Endothelial cell of umbilical vein (primary cell): Measurements from ENCODE around the gene HSPG2. TPM values are rescaled to one million over a fixed set of nuclear protein-coding genes. Genes with fewer than 3 reads are reported as not detected.

Experiments
- BruUV-seq: library from RNA; stranded (reverse); fragments of 400-500 nt; replicated peaks from 2 replicates; lab custom pipeline; 2021; lab: Mats Ljungman, UMichigan
- CTCF ChIA-PET: fragments of 300-600, 350-600 bp; sonication (Branson Sonifier 250); formaldehyde crosslinking; loops from one replicate; lab custom pipeline; 2021; ENCODE audit warnings: antibody characterized with exemption, inconsistent platforms; lab: Charles Lee
- POLR2A ChIA-PET: fragments of 300-600, 350-600 bp; sonication (Branson Sonifier 250); formaldehyde crosslinking; loops from one replicate; lab custom pipeline; 2021; ENCODE audit warnings: antibody characterized with exemption, inconsistent platforms; lab: Charles Lee
- DNase-seq: peaks from one replicate; pipeline ENCODE4 v3.0.0-alpha.2; 2011; ENCODE audit warnings: low read depth, low spot score
- FAIRE-seq: peaks from 2 replicates; lab custom pipeline; 2011; peaks lifted over from hg19 to GRCh38; lab: Jason Lieb, UNC
- H2AFZ ChIP-seq: 2 replicates; pipeline ENCODE4 v1.6.0; 2012; ENCODE audit warnings: low read depth, low read length, control low read depth, inconsistent platforms
- H3K27ac ChIP-seq: 2 replicates; pipeline ENCODE4 v1.5.1; 2011; ENCODE audit warnings: low read depth, mild to moderate bottlenecking, control low read depth, low read length, moderate library complexity; ENCODE audit not compliant: insufficient read depth
- H3K27me3 ChIP-seq, 2 experiments: 2 replicates each; pipeline versions ENCODE4 v1.6.0 to v1.6.1; 2011; ENCODE audit warnings: low read length in 2 of 2, mixed read lengths in 1 of 2; ENCODE audit not compliant: control insufficient read depth in 2 of 2, insufficient read depth in 2 of 2
- H3K36me3 ChIP-seq, 2 experiments: 2 replicates in 1 of 2; 3 replicates in 1 of 2; pipeline ENCODE4 v1.5.1; 2011; ENCODE audit warnings: low read length in 2 of 2, mild to moderate bottlenecking in 1 of 2, moderate library complexity in 1 of 2; ENCODE audit not compliant: control insufficient read depth in 2 of 2, insufficient read depth in 2 of 2; ENCODE audit errors: extremely low read depth in 1 of 2
- H3K4me1 ChIP-seq: 3 replicates; pipeline ENCODE4 v1.5.1; 2011; ENCODE audit warnings: mild to moderate bottlenecking, low read length; ENCODE audit not compliant: control insufficient read depth, insufficient read depth; ENCODE audit errors: extremely low read depth
- H3K4me2 ChIP-seq: 2 replicates; pipeline ENCODE4 v1.6.1; 2011; ENCODE audit warnings: low read length, control low read depth, mixed read lengths; ENCODE audit not compliant: insufficient read depth
- H3K4me3 ChIP-seq, 3 experiments: fragments of 200-600 bp in 1 of 3; sonication (generic), shearing (Covaris generic) in 1 of 3; replicated peaks in 1 of 3; 2 replicates each; pipeline ENCODE4 v1.5.1; 2011 to 2016; ENCODE audit warnings: control low read depth in 3 of 3, low read length in 3 of 3, mild to moderate bottlenecking in 2 of 3, inconsistent platforms in 1 of 3, low read depth in 1 of 3, moderate library complexity in 1 of 3; ENCODE audit not compliant: insufficient read depth in 1 of 3
- H3K79me2 ChIP-seq: 2 replicates; pipeline ENCODE4 v1.6.0; 2012; ENCODE audit warnings: low read length, inconsistent platforms; ENCODE audit not compliant: control insufficient read depth, insufficient read depth
- H3K9ac ChIP-seq: replicated peaks from 2 replicates; pipeline ENCODE3; 2011; ENCODE audit warnings: low read length, control low read depth; ENCODE audit not compliant: insufficient read depth; ENCODE audit errors: extremely low read depth
- H3K9me1 ChIP-seq: replicated peaks from 3 replicates; pipeline ENCODE4 v1.6.0; 2011; ENCODE audit warnings: mild to moderate bottlenecking, low read length; ENCODE audit not compliant: control insufficient read depth, insufficient read depth; ENCODE audit errors: extremely low read depth
- H3K9me3 ChIP-seq: replicated peaks from 2 replicates; pipeline ENCODE4 v1.5.1; 2012; ENCODE audit warnings: low read length, inconsistent platforms; ENCODE audit not compliant: control insufficient read depth, insufficient read depth
- H4K20me1 ChIP-seq: replicated peaks from 2 replicates; pipeline ENCODE3; 2011; ENCODE audit warnings: mild to moderate bottlenecking, low read length; ENCODE audit not compliant: control insufficient read depth, insufficient read depth; ENCODE audit errors: extremely low read depth
- EZH2 ChIP-seq: IDR thresholded peaks from 2 replicates; pipeline ENCODE4 v1.6.1; 2012; ENCODE audit warnings: borderline replicate concordance, low read depth, mild to moderate bottlenecking, moderate library complexity, low read length, inconsistent platforms; ENCODE audit not compliant: severe bottlenecking
- FOS ChIP-seq: IDR thresholded peaks from 2 replicates; pipeline ENCODE4 v1.6.1; 2011; ENCODE audit warnings: mild to moderate bottlenecking, low read length, moderate library complexity, borderline replicate concordance; ENCODE audit not compliant: insufficient read depth
- GATA2 ChIP-seq: IDR thresholded peaks from 2 replicates; pipeline ENCODE4 v1.7.0; 2011; ENCODE audit warnings: low read depth, mild to moderate bottlenecking, moderate library complexity, mixed read lengths, low read length; ENCODE audit not compliant: insufficient read length, insufficient read depth
- JUN ChIP-seq: IDR thresholded peaks from 2 replicates; pipeline ENCODE4 v1.6.1; 2011; ENCODE audit warnings: borderline replicate concordance, low read depth; ENCODE audit not compliant: insufficient read length, insufficient read depth
- MYC ChIP-seq: IDR thresholded peaks from one replicate; pipeline ENCODE4 v1.6.1; 2011; ENCODE audit warnings: mild to moderate bottlenecking, low read depth, low read length
- POLR2A ChIP-seq: IDR thresholded peaks from 2 replicates; pipeline ENCODE4 v1.6.1; 2012; ENCODE audit warnings: low read depth, mild to moderate bottlenecking, control low read depth, low read length
- POLR2AphosphoS5 ChIP-seq: IDR thresholded peaks from 2 replicates; pipeline ENCODE4 v1.6.1; 2012; ENCODE audit warnings: low read depth, mild to moderate bottlenecking, control low read depth, low read length, moderate library complexity; ENCODE audit not compliant: insufficient read depth
- dilution Hi-C: fragments of 300-500 bp; cut with MboI; formaldehyde crosslinking; loops from one replicate; pipeline ENCODE4 v1.15.0; 2019; ENCODE audit warnings: low sequenced_read_pairs; ENCODE audit not compliant: extremely low pct_ligation_motif_present
- intact Hi-C: fragments of 100-400 bp; cut with micrococcal nuclease; formaldehyde crosslinking; loops from one replicate; pipeline ENCODE4 v1.10.0; 2022
- polyA plus RNA-seq, 4 experiments: library from polyadenylated mRNA; depleted of rRNA in 3 of 4; stranded (reverse) in 3 of 4; unstranded in 1 of 4; fragments of >200 nt; gene quantifications; 2 replicates each; pipeline versions ENCODE4 v1.2.1 to v1.2.3, GENCODE V29; 2011 to 2012; ENCODE audit warnings: missing spikeins in 1 of 4
- total RNA-seq: library from RNA; stranded (reverse); gene quantifications from 2 replicates; pipeline ENCODE4 v1.2.3, GENCODE V29; 2021
- TF ChIP-seq, protein P1 (sequence below): IDR thresholded peaks from 2 replicates; pipeline ENCODE4 v1.6.1; 2011; ENCODE audit not compliant: insufficient read depth, insufficient read length
- TF ChIP-seq, protein P2 (sequence below), 2 donors: IDR thresholded peaks; 1 replicate in 1 of 2; 2 replicates in 1 of 2; pipeline ENCODE4 v1.5.1; 2011; ENCODE audit warnings: low read length in 2 of 2, mild to moderate bottlenecking in 2 of 2, moderate library complexity in 2 of 2, control low read depth in 1 of 2, inconsistent platforms in 1 of 2, low read depth in 1 of 2; ENCODE audit not compliant: insufficient read depth in 1 of 2; ENCODE audit errors: extremely low read depth in 1 of 2

The HSPG2 gene
- total and polyA plus RNA-seq, 2 donors (not counting 3 experiments of a cell fraction or from before 2014, with no cell fraction given), result 734 to 3,499 TPM

DNA sequence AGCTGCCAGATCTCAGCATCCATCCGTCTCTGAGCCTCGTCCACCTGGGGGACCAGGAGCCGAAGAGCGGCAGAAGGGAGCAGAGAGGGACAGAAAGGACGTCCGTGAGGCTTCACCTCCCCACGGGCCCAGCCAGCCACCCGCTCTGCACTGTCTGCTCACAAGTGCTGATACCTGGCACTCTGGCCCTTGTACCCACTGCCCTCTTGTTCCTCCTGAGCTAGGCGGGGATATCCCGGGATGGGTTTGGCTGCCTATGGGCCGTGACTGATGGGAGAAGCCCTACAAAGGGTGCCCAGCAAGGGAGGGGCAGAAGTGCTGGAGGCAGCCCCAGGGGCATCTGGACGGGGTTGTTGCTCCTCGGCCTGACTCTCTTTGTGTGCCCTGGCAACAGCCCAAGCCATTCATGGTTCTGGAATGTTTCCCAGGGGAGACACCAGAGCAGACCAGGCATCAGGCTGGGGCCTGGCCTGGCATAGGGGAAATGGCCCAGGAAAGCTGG is 67.4 kb downstream of the HSPG2 start:
- intact Hi-C loops, result no loop called here
- H3K27ac ChIP-seq, result peak overlapping the region; percentile 46

GRCh38 chr1:21868941-21869454 is 68.1 kb downstream of the HSPG2 start:
- Histone ChIP-seq H2AFZ (no peak overlapping the region), H3K27me3 (no peaks in the 10 kb centered on the region), H3K4me1 (peaks cover 10% of the 10 kb centered on the region), H3K9ac (no peak overlapping the region), H4K20me1 (peaks cover 3% of the 10 kb centered on the region), H3K9me1 (no peaks in the 10 kb centered on the region), H3K36me3 (peaks cover 72 to 89% of the 10 kb centered on the region in 2 experiments), H3K4me2 (no peak overlapping the region), H3K4me3 (no peak overlapping the region), H3K79me2 (peaks cover 64% of the 10 kb centered on the region), H3K27ac (no peak overlapping the region), H3K9me3 (no peaks in the 10 kb centered on the region)
- DNase-seq (no peak), FAIRE-seq (no peak)
- TF ChIP-seq, protein P1, sequence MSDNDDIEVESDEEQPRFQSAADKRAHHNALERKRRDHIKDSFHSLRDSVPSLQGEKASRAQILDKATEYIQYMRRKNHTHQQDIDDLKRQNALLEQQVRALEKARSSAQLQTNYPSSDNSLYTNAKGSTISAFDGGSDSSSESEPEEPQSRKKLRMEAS, result no peak
- TF ChIP-seq FOS, result no peak
- no peak for TF ChIP-seq POLR2A
- no peak for TF ChIP-seq EZH2
- TF ChIP-seq MYC, result no peak
- no peak for TF ChIP-seq JUN
- no peak for TF ChIP-seq GATA2
- TF ChIP-seq, protein P2, sequence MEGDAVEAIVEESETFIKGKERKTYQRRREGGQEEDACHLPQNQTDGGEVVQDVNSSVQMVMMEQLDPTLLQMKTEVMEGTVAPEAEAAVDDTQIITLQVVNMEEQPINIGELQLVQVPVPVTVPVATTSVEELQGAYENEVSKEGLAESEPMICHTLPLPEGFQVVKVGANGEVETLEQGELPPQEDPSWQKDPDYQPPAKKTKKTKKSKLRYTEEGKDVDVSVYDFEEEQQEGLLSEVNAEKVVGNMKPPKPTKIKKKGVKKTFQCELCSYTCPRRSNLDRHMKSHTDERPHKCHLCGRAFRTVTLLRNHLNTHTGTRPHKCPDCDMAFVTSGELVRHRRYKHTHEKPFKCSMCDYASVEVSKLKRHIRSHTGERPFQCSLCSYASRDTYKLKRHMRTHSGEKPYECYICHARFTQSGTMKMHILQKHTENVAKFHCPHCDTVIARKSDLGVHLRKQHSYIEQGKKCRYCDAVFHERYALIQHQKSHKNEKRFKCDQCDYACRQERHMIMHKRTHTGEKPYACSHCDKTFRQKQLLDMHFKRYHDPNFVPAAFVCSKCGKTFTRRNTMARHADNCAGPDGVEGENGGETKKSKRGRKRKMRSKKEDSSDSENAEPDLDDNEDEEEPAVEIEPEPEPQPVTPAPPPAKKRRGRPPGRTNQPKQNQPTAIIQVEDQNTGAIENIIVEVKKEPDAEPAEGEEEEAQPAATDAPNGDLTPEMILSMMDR (IDR thresholded peaks at IDR 0.05; ENCODE audit: extremely low read depth in 1 of 2, insufficient read depth in 1 of 2, low read depth in 1 of 2, low read length in 2 of 2), result no peak
- TF ChIP-seq POLR2AphosphoS5, result no peak
- dilution Hi-C loops, result no loop called here
- BruUV-seq, result no TSS peak
- intact Hi-C loops, result no loop called here
- ChIA-PET CTCF (no interaction called here), POLR2A (no interaction called here)

More for the DNA sequence above, 67.4 kb downstream of the HSPG2 start:
- H3K36me3 ChIP-seq, result peaks cover 73 to 89% of the 10 kb centered on the region in 2 experiments
- H4K20me1 ChIP-seq, result peaks cover 3% of the 10 kb centered on the region
- FAIRE-seq (peak; percentile 88), DNase-seq (peak; percentile 87)
- H3K9me1 ChIP-seq, result no peaks in the 10 kb centered on the region
- no peak overlapping the region for H3K4me3 ChIP-seq
- peaks cover 10% of the 10 kb centered on the region for H3K4me1 ChIP-seq
- H3K27me3 ChIP-seq, result no peaks in the 10 kb centered on the region
- TF ChIP-seq FOS, result no peak
- peak; percentile 16 for TF ChIP-seq POLR2AphosphoS5
- TF ChIP-seq POLR2A, result peak; percentile 13
- H3K79me2 ChIP-seq, result peaks cover 70% of the 10 kb centered on the region
- H3K9me3 ChIP-seq, result no peaks in the 10 kb centered on the region
- ChIA-PET CTCF (interaction anchor here (0.9 to 1.1 kb wide), 2 partner anchors 16 to 94 kb away, joined by 3 read pairs; no protein-coding TSS in a partner anchor), POLR2A (no interaction called here)
- no peak overlapping the region for H3K4me2 ChIP-seq
- no peak overlapping the region for H3K9ac ChIP-seq
- dilution Hi-C loops, result no loop called here
- H2AFZ ChIP-seq, result no peak overlapping the region
- BruUV-seq, result no TSS peak
